GM18909 (cell line): ENCODE results near the gene EIF4G3.
"Not testable (repeated sequence)": the region's sequence is repeated elsewhere in the genome, so short reads cannot be mapped to it uniquely, and the experiment has no call there.

Source experiments
- ATAC-seq: cut with Tn5 transposase; IDR thresholded peaks from one replicate; pipeline ENCODE4 v1.9.1; 2021; ENCODE audit warnings: mild to moderate bottlenecking; ENCODE audit not compliant: unreplicated experiment, poor library complexity

Gene EIF4G3

GRCh38 chr1:21176586-21177555, at the start of gene EIF4G3:
Gene EIF4G3 (minus strand): TSS chr1:21176897. CDS start chr1:21002742, 174,155 bp downstream.
- peak; percentile 90 for ATAC-seq

GRCh38 chr1:21225065-21225464, 48.4 kb upstream of the EIF4G3 start:
- ATAC-seq: no peak

GRCh38 chr1:21220815-21221214, 44.1 kb upstream of the EIF4G3 start:
- ATAC-seq: no peak

- ATAC-seq: no peak
Observed at GRCh38 chr1:21219674-21220073, 43.0 kb upstream of the EIF4G3 start.

GRCh38 chr1:21217812-21218596, 41.3 kb upstream of the EIF4G3 start:
- ATAC-seq: no peak

GRCh38 chr1:21216835-21217811, 40.4 kb upstream of the EIF4G3 start:
- ATAC-seq: no peak

- ATAC-seq: no peak
Observed at GRCh38 chr1:21212126-21212525, 35.4 kb upstream of the EIF4G3 start.

GRCh38 chr1:21208137-21208700, 31.5 kb upstream of the EIF4G3 start:
- not testable (repeated sequence) for ATAC-seq

- no peak for ATAC-seq
Observed at GRCh38 chr1:21206117-21206516, 29.4 kb upstream of the EIF4G3 start.

GRCh38 chr1:21205416-21205815, 28.7 kb upstream of the EIF4G3 start:
- ATAC-seq: no peak

- ATAC-seq: no peak
Observed at GRCh38 chr1:21201650-21202049, 25.0 kb upstream of the EIF4G3 start.

- not testable (repeated sequence) for ATAC-seq
Observed at GRCh38 chr1:21201238-21201637, 24.5 kb upstream of the EIF4G3 start.

GRCh38 chr1:21200767-21201166, 24.1 kb upstream of the EIF4G3 start:
- ATAC-seq: no peak

GRCh38 chr1:21198929-21199328, 22.2 kb upstream of the EIF4G3 start:
- no peak for ATAC-seq

- no peak for ATAC-seq
Observed at GRCh38 chr1:21192871-21193270, 16.2 kb upstream of the EIF4G3 start.

- ATAC-seq: no peak
Observed at GRCh38 chr1:21192284-21192683, 15.6 kb upstream of the EIF4G3 start.

GRCh38 chr1:21190771-21191170, 14.1 kb upstream of the EIF4G3 start:
- ATAC-seq: not testable (repeated sequence)

- ATAC-seq: no peak
Observed at GRCh38 chr1:21189906-21190500, 13.3 kb upstream of the EIF4G3 start.

GRCh38 chr1:21189421-21189820, 12.7 kb upstream of the EIF4G3 start:
- no peak for ATAC-seq
